Measurements from ENCODE around the gene RNF151. TPM values are rescaled to one million over a fixed set of nuclear protein-coding genes. Genes with fewer than 3 reads are reported as not detected.

RNF151 gene
- total RNA-seq, 1 donor from 2014 or later = not detected

DNA sequence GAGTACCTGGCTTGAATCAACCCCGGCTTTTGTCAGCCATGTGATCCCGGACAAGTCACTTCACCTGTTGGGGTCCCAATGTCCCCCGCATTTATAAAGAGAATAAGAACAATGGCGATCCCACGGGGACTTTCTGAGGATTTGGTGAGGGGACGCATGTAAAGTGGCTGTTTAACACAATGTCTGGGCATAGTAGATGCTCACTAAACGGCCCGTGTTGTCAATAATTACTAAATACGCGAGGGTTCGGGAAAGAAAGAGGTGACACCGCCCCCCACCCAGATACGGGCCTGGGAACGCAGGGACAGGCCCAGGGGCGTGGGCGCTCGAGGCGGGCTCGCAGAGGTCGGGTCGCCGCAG, 24.9 kb downstream of the RNF151 start:
- DNase-seq (ENCODE audit: low read depth in 2 of 2) = no peak

DNA sequence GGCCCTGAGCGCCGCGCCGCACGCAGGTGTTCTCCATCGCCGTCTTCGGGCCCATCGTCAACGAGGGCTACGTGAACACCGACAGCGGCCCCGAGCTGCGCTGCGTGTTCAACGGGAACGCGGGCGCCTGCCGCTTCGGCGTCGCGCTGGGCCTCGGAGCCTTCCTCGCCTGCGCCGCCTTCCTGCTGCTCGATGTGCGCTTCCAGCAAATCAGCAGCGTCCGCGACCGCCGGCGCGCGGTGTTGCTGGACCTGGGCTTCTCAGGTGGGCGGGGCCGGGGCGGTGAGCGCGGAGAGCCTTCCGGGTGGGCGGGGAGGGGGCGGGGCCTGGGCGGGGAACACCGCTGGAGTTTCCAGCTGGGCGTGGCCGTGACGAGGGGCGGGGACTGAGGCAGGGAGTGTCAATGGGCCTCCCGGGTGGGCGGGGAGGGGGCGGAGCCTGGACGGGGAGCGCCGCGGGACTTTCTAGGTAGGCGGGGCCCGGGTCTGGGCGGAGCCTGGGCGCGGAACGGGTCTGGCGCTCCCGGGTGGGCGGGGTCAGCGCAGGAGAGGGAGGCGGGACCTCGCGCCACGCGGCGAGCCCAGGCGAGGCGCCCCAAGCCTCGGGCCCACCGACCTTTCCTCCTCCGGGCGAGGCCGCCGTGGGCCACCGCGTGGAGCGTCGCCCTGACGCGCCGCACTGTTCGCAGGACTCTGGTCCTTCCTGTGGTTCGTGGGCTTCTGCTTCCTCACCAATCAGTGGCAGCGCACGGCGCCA, 25.5 kb downstream of the RNF151 start:
- peak; percentile 79 to 95 for DNase-seq (ENCODE audit: low read depth in 2 of 2)

- DNase-seq (ENCODE audit: low read depth in 2 of 2) = no peak
Measured at GRCh38 chr16:1992704-1993317, 26.2 kb downstream of the RNF151 start.

DNA sequence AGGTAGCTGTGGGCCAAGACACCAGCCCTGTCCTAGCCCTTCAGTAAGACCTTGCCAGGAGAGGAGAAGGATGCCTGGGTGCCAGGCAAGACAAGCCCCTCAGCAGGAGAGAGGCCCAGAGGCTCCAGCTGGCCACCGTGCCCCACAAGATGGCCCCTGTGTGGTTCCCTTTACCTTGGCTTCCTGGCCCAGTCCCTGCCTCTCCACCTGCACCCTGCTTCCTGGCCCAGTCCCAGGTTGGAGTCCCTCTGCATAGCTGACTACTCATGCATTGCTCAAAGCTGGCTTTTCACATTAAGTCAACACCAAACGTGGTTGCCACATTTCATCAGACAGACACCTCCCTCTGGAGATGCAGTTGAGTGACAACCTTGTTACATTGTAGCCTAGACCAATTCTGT, 27.1 kb downstream of the RNF151 start:
- DNase-seq (ENCODE audit: low read depth in 2 of 2) = no peak

DNA sequence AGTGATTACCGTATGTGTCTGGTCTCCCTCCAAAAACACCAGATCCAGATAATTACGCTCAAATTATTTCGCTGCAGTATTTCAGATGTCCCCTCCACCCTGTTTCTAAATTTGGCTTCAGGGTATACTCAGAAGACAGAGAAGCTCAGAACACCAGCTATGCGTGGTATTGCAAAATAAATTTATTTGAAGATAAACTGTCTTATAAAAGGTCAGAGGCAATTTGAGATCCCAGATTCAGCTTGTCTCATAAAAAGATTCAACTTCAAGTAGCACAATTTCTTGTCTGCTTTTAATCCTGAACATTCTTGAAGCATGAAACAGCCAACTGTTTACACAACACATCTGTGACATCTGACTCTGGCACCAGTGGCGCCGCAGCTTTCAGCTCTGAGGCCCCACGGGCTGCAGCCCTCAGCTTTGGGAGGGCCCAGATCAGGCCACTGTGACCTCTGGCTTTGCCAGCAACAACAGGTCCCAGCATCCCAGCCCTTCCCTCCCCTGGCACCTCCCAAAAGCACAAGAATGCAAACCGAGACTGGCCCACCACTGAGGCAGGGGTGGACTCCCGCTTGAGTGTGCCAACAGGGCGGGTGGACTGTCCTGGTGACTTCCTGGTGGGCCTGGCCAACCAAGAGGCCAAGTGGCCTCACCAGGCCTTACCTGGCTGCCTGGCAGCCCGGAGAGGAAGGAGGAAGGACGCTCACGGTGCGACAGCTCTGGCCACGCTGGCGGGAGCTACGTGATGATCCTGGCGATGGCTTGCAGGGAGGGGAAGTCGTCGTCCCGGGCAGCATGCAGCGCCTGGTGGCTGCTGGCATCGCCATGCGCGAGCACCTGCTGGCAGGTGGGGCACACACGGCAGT, 31.1 kb downstream of the RNF151 start:
- DNase-seq (ENCODE audit: low read depth in 2 of 2) = no peak

GRCh38 chr16:1998360-1998835, 31.7 kb downstream of the RNF151 start:
- DNase-seq (ENCODE audit: low read depth in 2 of 2) = no peak

DNA sequence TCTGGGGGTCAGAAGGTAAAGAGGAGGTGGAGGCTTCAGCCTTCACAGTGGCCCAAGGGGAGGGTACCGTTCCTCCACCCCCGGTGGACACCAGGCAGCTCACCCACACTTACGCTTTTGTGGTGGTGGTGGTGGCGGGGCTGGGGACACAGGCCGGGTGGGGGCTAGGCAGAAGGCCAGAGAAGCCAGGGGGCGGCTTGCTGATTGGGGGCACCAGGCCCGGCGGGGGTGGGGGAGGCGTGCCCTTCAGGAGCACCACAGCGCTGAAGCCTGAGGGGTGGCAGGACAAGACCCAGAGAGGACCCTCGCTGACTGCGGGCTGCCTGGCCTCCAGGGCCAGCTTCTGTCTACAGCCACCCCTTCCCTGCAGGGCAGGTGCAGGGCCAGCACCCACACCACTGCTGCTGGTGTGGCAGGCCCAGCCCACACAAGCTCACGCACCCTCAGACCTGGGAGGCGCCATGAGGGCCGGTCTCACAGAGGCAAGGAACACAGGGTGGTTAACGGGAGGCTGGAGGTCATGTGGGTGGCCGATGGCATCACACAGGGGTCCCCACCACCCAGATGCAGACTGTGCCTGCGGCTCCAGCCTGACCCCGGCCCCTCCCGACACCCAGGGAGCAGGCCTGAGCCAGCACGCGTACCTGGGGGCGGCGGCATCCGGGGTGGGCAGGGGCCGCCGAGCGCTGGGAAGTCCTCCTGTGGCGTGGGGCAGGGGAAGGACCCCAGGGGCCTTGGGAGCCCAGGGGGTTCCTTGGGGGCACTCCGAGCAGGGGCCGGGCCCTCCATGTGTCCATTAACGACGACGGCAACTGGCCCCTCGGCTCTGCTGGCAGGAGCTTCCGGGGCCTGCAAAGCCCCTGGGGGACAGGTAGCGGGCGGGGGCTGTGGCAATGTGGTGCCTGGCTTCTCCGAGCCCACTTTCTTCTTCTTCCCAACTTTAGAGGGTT, 32.5 kb downstream of the RNF151 start:
- DNase-seq (ENCODE audit: low read depth in 2 of 2) = no peak

DNA sequence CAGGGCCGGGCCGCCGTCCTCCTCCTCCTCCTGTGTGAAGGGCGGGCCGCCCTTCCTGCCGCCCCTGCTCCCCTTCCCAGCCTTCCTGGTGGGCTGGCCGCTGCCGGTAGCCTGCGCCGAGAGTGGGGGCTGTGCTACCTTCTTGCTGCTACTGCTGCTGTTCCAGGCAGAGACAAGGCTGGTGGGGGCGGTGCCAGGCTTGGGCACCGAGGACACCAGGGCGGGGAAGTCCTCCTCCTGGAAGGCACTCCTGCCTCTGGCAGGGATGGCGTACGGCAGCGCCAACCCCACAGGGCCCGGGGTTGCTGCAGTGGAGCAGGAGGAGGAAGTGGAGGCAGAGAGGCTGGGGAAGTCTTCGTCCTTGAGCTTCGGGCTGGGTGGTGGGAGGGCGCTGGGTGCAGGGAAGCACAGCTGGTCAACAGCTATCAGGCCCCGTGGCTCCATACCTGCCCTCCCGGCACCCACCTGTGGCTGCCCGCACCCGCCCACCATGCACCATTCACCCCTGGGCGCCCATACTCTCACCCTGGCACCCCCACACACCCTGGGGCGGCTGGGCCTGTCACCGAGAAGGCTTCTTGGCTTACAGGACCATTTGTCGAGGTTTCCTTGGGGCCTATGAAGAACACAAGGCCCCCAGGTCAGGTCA, 33.3 kb downstream of the RNF151 start:
- no peak for DNase-seq (ENCODE audit: low read depth in 2 of 2)

DNA sequence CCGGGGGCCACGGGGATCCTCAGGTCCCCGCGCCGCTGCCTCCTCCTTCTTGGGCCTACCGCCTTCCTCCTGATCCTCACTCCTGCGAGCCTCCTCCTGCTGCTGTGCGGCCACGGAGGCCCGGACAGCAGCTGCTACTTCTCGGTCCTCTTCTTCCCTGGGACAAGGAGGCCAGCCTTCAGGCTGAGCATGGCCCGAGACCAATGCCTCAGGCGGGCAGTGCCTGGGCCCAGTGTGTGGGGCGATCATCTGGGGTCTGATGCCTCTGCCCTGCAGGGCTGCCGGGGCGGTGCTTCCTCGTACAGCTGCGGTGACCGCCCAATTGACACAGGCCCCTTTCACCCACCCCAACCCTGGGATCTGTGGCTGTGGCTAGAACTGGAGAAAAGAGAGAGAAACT, 34.4 kb downstream of the RNF151 start:
- no peak for DNase-seq (ENCODE audit: low read depth in 2 of 2)

GRCh38 chr16:2001456-2002355, 35.0 kb downstream of the RNF151 start:
- no peak for DNase-seq (ENCODE audit: low read depth in 2 of 2)

DNA sequence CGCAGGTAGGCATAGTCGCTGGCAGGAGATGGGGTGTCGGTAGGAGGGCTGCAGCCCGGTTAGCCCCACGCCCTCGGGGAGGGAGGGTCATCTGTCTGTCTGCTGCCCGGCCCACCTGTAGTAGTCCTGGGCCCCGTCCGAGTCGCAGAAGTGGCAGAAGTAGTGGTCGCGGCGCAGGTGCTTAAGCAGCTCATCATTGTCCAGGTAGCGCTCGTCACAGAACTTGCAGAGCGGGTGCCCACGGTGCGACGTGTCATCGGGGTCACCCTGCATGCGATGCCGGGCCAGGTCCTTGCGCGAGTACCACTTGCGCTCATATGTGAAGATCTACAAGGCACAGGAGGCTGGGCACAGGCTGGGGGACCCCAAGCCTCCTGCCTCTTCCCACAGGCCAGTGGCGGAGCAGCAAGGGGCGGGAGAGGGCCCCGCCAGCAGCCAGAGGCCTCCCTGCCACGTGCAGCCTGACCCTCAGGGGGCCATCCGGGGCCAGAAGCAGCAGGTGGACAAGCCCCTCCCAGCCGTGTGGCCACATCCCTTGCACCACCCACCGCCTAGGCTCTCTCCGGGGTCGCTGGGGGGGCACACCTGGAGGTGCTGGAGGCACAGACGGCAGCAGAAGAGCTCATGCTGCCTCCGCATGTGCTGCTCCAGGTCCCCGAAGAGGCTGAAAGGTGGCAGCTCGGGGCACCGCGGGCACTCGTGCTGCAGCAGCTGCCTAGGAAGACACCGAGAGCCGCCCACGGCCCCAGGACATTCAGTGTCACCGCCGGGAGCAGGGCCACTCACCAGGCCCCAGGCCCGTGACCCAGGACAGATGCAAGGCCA, 36.0 kb downstream of the RNF151 start:
- no peak for DNase-seq (ENCODE audit: low read depth in 2 of 2)

DNA sequence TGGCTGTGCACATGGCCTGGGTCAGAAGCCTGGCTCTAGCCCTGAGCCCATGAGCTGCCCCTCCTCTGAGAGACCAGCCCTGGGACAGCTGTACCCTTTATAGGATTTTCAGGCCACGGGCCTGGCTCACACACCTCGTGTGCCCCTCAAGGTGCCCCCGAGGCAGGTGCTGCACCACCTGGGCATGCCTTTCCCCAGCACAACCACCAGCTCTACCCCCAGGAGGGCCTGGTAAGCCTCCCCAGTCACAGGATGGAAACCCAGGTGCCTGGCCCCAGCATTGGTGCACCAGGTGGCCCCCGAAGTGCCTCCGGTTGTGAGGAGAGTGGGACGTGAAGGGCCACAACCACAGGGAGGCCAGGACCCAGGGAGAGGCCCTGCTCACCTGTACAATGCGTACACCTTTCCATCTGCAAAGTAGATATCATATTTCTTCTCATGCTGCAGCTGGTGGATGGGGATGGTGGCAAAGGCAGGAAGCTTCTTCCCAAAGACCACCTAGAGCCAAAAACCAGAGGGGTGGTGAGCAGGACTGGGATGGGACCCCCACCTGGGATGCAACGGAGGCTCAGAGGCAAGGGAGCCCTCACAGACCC, 36.7 kb downstream of the RNF151 start:
- DNase-seq (ENCODE audit: low read depth in 2 of 2) = no peak

- peak; percentile 69 to 85 for DNase-seq (ENCODE audit: low read depth in 2 of 2)
Measured at GRCh38 chr16:2003827-2004641, 37.4 kb downstream of the RNF151 start.

GRCh38 chr16:2004795-2005517, 38.3 kb downstream of the RNF151 start:
- no peak for DNase-seq (ENCODE audit: low read depth in 2 of 2)

DNA sequence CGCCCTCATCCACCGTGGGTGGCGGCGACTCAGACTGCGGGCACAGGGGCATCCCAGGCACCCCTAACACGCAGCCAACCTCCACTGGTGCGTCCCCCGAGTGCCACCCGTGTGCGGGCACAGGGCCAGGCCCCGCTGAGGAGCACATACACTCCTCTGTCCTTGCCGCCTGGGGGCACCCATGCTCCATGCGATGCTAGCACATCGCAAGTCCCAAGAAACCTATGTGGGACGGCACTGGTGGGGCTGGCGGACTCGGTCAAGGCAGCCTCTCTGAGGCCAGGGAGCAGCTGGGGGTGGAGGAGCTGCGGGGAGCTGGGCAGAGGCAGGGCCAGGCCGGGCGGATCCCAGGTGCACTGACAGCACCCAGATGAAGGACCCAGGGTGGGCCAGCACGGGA, 39.0 kb downstream of the RNF151 start:
- no peak for DNase-seq (ENCODE audit: low read depth in 2 of 2)

- DNase-seq (ENCODE audit: low read depth in 2 of 2) = no peak
Measured at GRCh38 chr16:2006317-2006716, 39.7 kb downstream of the RNF151 start.
